GM12878 (cell line): ENCODE results near the gene DNAJC18. TPM values are rescaled to one million over a fixed set of nuclear protein-coding genes. Genes with fewer than 3 reads are reported as not detected.

ENCODE experiments used
- ATAC-seq: fragments of 200-7000 bp; cut with Tn5 transposase; 3 replicates; pipeline ENCODE4 v1.9.1; 2020; ENCODE audit warnings: mild to moderate bottlenecking, moderate library complexity
- BruUV-seq: library from RNA; stranded (reverse); fragments of 400-500 nt; replicated peaks from 2 replicates; lab custom pipeline; 2021; lab: Mats Ljungman, UMichigan
- CTCF ChIA-PET: fragments of 300-600 bp; sonication (Branson Sonifier 250); formaldehyde crosslinking; extraction: SDS; loops from one replicate; lab custom pipeline; 2021; ENCODE audit warnings: inconsistent platforms; lab: Yijun Ruan, JAX
- POLR2A ChIA-PET: fragments of 350-600 bp; formaldehyde crosslinking; extraction: SDS; loops from one replicate; lab custom pipeline; 2021; ENCODE audit warnings: inconsistent platforms; lab: Charles Lee
- RAD21 ChIA-PET: fragments of 300-600 bp; sonication (Branson Sonifier 250); formaldehyde crosslinking; loops from one replicate; lab custom pipeline; 2023; ENCODE audit warnings: antibody characterized with exemption; ENCODE audit not compliant: unreplicated experiment; lab: Charles Lee
- SMC1A ChIA-PET: fragments of 300-600 bp; sonication (Branson Sonifier 250); formaldehyde crosslinking; loops from one replicate; lab custom pipeline; 2023; ENCODE audit not compliant: unreplicated experiment, uncharacterized antibody; lab: Charles Lee
- DNase-seq: peaks from one replicate; pipeline ENCODE4 v3.0.0-alpha.2; 2011; ENCODE audit warnings: low read depth, low spot score
- FAIRE-seq: peaks from 3 replicates; lab custom pipeline; 2011; peaks lifted over from hg19 to GRCh38; lab: Jason Lieb, UNC
- H2AFZ ChIP-seq: 2 replicates; pipeline ENCODE4 v1.6.0; 2011; ENCODE audit warnings: low read depth, low read length, control low read depth; ENCODE audit not compliant: control insufficient read depth
- H3K27ac ChIP-seq: 2 replicates; pipeline ENCODE4 v1.5.1; 2011; ENCODE audit warnings: control low read depth; ENCODE audit not compliant: control insufficient read depth, insufficient read depth
- H3K27me3 ChIP-seq, 2 experiments: replicated peaks in 1 of 2; 2 replicates each; pipeline versions ENCODE4 v1.6.0 to v1.6.1; 2011; ENCODE audit warnings: low read length in 1 of 2; ENCODE audit not compliant: control insufficient read depth in 2 of 2, insufficient read depth in 2 of 2
- H3K36me3 ChIP-seq, 2 experiments: 2 replicates each; pipeline ENCODE4 v1.5.1; 2011; ENCODE audit warnings: low read length in 1 of 2; ENCODE audit not compliant: control insufficient read depth in 2 of 2, insufficient read depth in 2 of 2
- H3K4me1 ChIP-seq: 2 replicates; pipeline ENCODE4 v1.6.1; 2011; ENCODE audit warnings: mild to moderate bottlenecking, low read length, moderate library complexity, mixed read lengths; ENCODE audit not compliant: control insufficient read depth, insufficient read depth
- H3K4me2 ChIP-seq: 2 replicates; pipeline ENCODE4 v1.6.0; 2011; ENCODE audit warnings: control low read depth; ENCODE audit not compliant: control insufficient read depth, insufficient read depth
- H3K4me3 ChIP-seq: fragments of 200-600 bp; sonication (generic); 2 replicates; pipeline ENCODE4 v1.5.1; 2016
- H3K79me2 ChIP-seq: 2 replicates; pipeline ENCODE4 v1.6.0; 2011; ENCODE audit warnings: low read length; ENCODE audit not compliant: control insufficient read depth, insufficient read depth
- H3K9ac ChIP-seq: 2 replicates; pipeline ENCODE4 v1.8.0; 2011; ENCODE audit warnings: low read length, control low read depth, mixed read lengths; ENCODE audit not compliant: control insufficient read depth, insufficient read depth
- H3K9me3 ChIP-seq: replicated peaks from 3 replicates; pipeline ENCODE4 v1.5.1; 2011; ENCODE audit warnings: mild to moderate bottlenecking, low read length; ENCODE audit not compliant: control insufficient read depth, insufficient read depth
- H4K20me1 ChIP-seq: 2 replicates; pipeline ENCODE4 v1.6.0; 2011; ENCODE audit not compliant: control insufficient read depth, insufficient read depth
- ASH2L ChIP-seq: fragments of 300-600, 200-600 bp; sonication (generic); IDR thresholded peaks from 2 replicates; pipeline ENCODE4 v1.6.1; 2017; ENCODE audit warnings: low read depth, mild to moderate bottlenecking, borderline replicate concordance
- CHD1 ChIP-seq: IDR thresholded peaks from 2 replicates; pipeline ENCODE4 v1.6.1; 2012; ENCODE audit warnings: low read depth, low read length, improper control_type of control experiment
- IRF4 ChIP-seq: IDR thresholded peaks from 2 replicates; pipeline ENCODE4 v1.6.1; 2011; ENCODE audit warnings: low read depth, low read length
- JUND ChIP-seq: IDR thresholded peaks from 2 replicates; pipeline ENCODE4 v1.6.1; 2012; ENCODE audit warnings: low read depth, mild to moderate bottlenecking, low read length, improper control_type of control experiment, moderate library complexity
- RB1 ChIP-seq: fragments of 450-650 bp; formaldehyde crosslinking; IDR thresholded peaks from 2 replicates; pipeline ENCODE4 v1.6.1; 2017; ENCODE audit warnings: mild to moderate bottlenecking, borderline replicate concordance
- RFX5 ChIP-seq: IDR thresholded peaks from 2 replicates; pipeline ENCODE4 v1.6.1; 2011; ENCODE audit warnings: low read depth, low read length, improper control_type of control experiment
- SRF ChIP-seq, 2 experiments: IDR thresholded peaks; 2 replicates each; pipeline ENCODE4 v1.6.1; 2011; ENCODE audit warnings: low read depth in 2 of 2, low read length in 2 of 2, mild to moderate bottlenecking in 1 of 2, moderate library complexity in 1 of 2
- WGBS: methylation state at CpG from one replicate; pipeline ENCODE4 v1.1.6; 2016; ENCODE audit warnings: low lambda C conversion rate; ENCODE audit not compliant: insufficient replicate concordance, insufficient coverage; ENCODE audit errors: missing lambda C conversion rate; 5-methylcytosine and 5-hydroxymethylcytosine counted together
- in situ Hi-C: fragments of 300-500 bp; cut with MboI; formaldehyde crosslinking; loops from 9 replicates; pipeline ENCODE4 v1.14.3; 2018; ENCODE audit warnings: mixed read lengths
- intact Hi-C: fragments of 100-400 bp; cut with micrococcal nuclease; formaldehyde crosslinking; loops from one replicate; pipeline ENCODE4 v1.14.2; 2022; ENCODE audit not compliant: unreplicated experiment
- polyA plus RNA-seq, 11 experiments: library from polyadenylated mRNA; depleted of rRNA in 4 of 11; unstranded in 6 of 11; stranded (reverse) in 5 of 11; fragments of >200 nt; fragmentation: Nextera tagmentation in 4 of 11; fragmentation: Illumina TruSeq in 1 of 11; extraction: Ambion mirVana in 4 of 11; extraction: Trizol in 1 of 11; gene quantifications; 1 replicate in 1 of 11; 2 replicates in 10 of 11; pipeline versions ENCODE4 v1.2.1 to v1.2.3, GENCODE V29; 2011 to 2016; ENCODE audit warnings: inconsistent platforms in 2 of 11, missing spikeins in 2 of 11, low read depth in 1 of 11
- total RNA-seq, 4 experiments: library from RNA; depleted of rRNA in 3 of 4; stranded (reverse); fragments of >200 nt in 3 of 4; fragmentation: Illumina TruSeq in 1 of 4; extraction: Trizol in 1 of 4; gene quantifications; 2 replicates each; pipeline versions ENCODE4 v1.2.1 to v1.2.3, GENCODE V29; 2013 to 2021
- TF ChIP-seq, protein P1 (sequence below): fragments of 450-650 bp; IDR thresholded peaks from 2 replicates; pipeline ENCODE4 v1.6.1; 2018; ENCODE audit warnings: borderline replicate concordance, mild to moderate bottlenecking; ENCODE audit not compliant: partially characterized antibody

DNAJC18 gene
- total and polyA plus RNA-seq, 10 of the 15 experiments (the other 5 are each of a cell fraction or from before 2014, with no cell fraction given), result 6.4 to 26.7 (median 17.7) TPM

- FAIRE-seq (no peak), ATAC-seq (no peak), DNase-seq (no peak)
- Histone ChIP-seq H3K79me2 (peaks cover 9% of the 10 kb centered on the region), H3K9ac (no peak overlapping the region), H3K36me3 (peaks cover 7 to 17% of the 10 kb centered on the region in 2 experiments; a peak in 3 of 4 replicates), H3K4me3 (no peak overlapping the region), H3K27me3 (no peaks in the 10 kb centered on the region), H3K4me2 (no peak overlapping the region), H3K9me3 (no peaks in the 10 kb centered on the region; the same call in 2 of the 3 replicates), H3K27ac (no peak overlapping the region), H2AFZ (no peak overlapping the region), H3K4me1 (no peaks in the 10 kb centered on the region), H4K20me1 (no peaks in the 10 kb centered on the region)
- BruUV-seq, result no TSS peak
- POLR2A ChIA-PET, result interaction anchor here (0.7 to 0.9 kb wide), 3 partner anchors 16 to 265 kb away, joined by 3 to 5 read pairs (median 4); no protein-coding TSS in a partner anchor
- TF ChIP-seq RFX5 (no peak), IRF4 (no peak), CHD1 (no peak), SRF (IDR thresholded peaks at IDR 0.05; ENCODE audit: low read depth in 2 of 2, low read length in 2 of 2) (no peak), ASH2L (no peak), JUND (no peak), RB1 (no peak)
- TF ChIP-seq, protein P1, sequence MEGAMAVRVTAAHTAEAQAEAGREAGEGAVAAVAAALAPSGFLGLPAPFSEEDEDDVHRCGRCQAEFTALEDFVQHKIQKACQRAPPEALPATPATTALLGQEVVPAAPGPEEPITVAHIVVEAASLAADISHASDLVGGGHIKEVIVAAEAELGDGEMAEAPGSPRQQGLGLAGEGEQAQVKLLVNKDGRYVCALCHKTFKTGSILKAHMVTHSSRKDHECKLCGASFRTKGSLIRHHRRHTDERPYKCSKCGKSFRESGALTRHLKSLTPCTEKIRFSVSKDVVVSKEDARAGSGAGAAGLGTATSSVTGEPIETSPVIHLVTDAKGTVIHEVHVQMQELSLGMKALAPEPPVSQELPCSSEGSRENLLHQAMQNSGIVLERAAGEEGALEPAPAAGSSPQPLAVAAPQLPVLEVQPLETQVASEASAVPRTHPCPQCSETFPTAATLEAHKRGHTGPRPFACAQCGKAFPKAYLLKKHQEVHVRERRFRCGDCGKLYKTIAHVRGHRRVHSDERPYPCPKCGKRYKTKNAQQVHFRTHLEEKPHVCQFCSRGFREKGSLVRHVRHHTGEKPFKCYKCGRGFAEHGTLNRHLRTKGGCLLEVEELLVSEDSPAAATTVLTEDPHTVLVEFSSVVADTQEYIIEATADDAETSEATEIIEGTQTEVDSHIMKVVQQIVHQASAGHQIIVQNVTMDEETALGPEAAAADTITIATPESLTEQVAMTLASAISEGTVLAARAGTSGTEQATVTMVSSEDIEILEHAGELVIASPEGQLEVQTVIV, result no peak
- in situ Hi-C loops, result no loop called here
- CTCF ChIA-PET, result no interaction called here
- WGBS, result 80% methylated on average over 6 of the region's 6 CpGs
- SMC1A ChIA-PET, result interaction anchor here (1.0 to 1.6 kb wide), 3 partner anchors 11 to 194 kb away, joined by 3 to 4 read pairs (median 3); no protein-coding TSS in a partner anchor
- RAD21 ChIA-PET, result interaction anchor here (0.6 to 0.7 kb wide), 3 partner anchors 12 to 61 kb away, joined by 3 to 4 read pairs (median 3); no protein-coding TSS in a partner anchor
- intact Hi-C loops, result no loop called here
These were observed 77.4 kb downstream of the DNAJC18 start for GRCh38 chr5:139361835-139362429.
